GM21367 (cell line): ENCODE results near the gene ATP6V1B1.
A peak's percentile ranks its signal among the peaks of the same experiment; 100 is the strongest.

Source experiments
- ATAC-seq: cut with Tn5 transposase; IDR thresholded peaks from one replicate; pipeline ENCODE4 v1.9.1; 2021; ENCODE audit not compliant: unreplicated experiment

ATP6V1B1 gene

DNA sequence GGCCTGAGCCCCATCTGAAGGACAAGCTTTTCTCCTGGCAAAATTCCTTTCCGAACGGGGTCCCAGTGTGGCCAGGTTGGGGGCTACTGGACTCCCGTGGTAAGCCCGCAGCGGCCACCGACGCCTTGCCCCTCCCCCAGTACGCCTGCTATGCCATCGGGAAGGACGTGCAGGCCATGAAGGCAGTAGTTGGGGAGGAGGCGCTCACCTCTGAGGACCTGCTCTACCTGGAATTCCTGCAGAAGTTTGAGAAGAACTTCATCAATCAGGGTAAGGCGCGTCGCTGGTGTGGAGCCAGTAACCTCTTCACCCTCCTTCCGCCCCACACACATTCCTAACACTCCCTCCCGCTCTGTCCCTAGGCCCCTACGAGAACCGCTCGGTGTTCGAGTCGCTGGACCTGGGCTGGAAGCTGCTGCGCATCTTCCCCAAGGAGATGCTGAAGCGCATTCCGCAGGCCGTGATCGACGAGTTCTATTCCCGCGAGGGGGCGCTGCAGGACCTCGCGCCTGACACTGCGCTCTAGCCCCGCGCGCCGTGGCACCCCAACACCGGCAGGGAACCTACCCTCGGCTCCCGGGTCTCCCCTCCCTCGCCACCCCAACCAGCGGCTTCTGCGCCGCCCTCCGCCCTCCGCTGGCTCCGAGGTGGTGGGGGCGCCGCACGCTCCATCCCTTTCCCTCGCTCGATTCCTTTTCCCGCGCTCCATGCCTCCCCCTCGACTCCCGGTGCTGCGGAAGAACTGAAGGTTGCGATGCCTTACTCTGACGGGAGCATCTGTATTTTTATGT, 29.1 kb downstream of the ATP6V1B1 start:
- peak; percentile 83 for ATAC-seq

DNA sequence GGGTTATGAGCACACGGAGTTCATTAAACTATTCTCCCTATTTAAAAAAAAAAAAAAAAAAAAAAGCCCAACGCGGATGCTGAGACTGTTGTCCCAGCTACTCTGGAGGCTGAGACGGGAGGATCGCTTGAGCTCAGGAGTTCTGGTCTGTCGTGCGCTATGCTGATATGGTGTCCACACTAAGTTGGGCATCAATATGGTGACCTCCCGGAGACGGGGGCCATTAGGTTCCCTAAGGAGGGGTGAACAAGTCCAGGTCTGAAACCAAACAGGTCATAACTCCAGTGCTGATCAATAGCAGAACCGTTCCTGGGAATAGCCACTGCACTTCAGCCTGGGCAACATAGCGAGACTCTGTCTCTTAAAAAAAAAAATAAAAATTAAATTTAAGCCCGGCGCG, 29.8 kb downstream of the ATP6V1B1 start:
- no peak for ATAC-seq

DNA sequence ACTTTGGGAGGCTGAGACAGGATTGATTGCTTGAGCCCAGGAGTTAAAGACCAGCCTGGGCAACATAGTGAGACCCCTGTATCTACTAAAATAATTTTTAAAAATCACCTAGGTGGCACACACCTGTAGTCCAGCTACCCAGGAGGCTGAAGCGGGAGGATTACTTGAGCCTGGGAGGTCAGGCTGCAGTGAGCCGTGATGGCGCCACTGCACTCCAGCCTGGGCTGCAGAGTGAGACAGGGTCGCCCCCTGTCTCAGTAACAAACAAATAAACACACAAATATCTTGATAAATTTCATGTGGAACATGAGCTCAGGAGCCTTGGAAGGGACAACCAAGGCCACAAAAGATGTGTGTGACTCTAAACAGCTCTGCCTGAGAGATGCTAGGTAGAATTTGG, 31.0 kb downstream of the ATP6V1B1 start:
- ATAC-seq: no peak

DNA sequence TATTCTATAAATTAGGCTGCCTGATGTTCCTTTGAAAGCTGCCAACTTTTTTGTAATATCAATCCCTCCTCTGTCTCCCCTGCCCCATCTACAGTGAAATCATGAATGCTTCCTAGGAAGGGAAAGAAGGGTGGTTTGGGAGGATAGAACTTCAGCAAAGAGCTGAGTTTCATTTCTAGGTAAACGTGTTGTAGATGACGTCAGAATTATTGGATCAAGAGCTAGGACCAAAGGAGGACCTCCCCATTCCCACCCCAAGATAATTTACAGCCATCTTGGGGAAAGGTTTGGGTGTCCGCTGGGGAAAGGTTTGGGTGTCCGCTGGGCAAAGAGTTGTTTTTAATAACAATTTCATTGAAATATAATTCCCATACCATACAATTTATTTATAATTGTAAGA, 31.5 kb downstream of the ATP6V1B1 start:
- ATAC-seq: no peak

DNA sequence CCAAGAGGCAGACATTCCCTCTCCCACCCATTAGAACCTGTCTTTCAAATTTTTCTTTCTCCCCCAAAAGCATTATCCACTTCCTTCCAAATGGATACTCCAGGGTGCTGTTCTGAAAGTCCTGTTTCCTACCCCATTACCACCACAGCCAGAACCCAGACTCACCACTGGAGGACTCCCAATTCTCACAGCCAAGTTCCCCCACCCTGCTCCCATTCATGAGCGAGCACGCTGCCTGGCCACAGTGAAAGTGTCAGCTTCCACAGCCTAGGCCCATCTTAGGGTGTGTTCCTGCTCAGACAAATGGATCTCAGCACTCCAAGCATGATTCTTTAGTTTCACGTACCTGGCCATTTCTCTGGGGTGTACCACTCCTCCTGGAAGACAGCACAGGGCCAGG, 38.9 kb downstream of the ATP6V1B1 start:
- no peak for ATAC-seq

DNA sequence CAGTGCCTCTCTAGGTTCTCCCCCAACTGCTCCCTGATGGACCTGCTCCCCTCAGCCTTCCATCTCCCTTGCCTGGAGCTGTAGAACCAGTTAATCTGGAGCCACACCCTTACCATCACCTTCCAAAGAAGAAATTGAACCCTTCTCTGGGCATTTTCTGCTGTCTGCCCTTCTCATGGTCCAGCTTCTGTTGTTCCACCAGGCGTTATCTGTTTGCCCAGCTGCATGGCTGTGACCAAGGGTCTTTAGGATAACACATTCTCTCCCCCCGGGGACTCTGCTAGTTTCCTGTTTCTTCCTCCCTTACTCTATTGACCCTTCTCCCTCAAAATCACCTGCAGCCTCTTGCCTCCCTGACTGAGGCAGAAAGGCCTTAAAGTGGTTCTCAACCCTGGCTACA, 39.5 kb downstream of the ATP6V1B1 start:
- ATAC-seq: no peak

DNA sequence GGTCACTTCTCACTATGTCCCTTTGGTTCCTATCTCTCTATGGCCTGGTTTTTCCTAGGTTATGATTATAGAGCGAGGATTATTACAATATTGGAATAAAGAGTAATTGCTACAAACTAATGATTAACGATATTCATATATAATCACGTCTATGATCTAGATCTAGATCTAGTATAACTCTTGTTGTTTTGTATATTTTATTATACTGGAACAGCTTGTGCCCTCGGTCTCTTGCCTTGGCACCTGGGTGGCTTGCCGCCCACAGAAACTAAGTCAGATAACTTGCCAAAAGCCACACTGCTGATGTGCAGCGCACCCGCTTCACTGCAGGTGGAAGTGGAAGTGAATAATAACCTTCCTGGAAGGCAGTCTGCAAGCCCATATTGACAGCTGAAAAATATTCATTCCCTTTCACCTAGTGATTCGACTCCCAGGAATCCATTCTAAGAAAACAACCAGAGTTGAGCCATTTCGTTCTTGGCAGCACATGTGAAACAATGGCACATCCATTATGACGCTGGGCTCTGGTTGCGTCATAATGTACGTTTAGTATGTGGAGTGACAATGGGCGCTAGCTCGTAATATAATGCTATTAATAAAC, 42.0 kb downstream of the ATP6V1B1 start:
- no peak for ATAC-seq

DNA sequence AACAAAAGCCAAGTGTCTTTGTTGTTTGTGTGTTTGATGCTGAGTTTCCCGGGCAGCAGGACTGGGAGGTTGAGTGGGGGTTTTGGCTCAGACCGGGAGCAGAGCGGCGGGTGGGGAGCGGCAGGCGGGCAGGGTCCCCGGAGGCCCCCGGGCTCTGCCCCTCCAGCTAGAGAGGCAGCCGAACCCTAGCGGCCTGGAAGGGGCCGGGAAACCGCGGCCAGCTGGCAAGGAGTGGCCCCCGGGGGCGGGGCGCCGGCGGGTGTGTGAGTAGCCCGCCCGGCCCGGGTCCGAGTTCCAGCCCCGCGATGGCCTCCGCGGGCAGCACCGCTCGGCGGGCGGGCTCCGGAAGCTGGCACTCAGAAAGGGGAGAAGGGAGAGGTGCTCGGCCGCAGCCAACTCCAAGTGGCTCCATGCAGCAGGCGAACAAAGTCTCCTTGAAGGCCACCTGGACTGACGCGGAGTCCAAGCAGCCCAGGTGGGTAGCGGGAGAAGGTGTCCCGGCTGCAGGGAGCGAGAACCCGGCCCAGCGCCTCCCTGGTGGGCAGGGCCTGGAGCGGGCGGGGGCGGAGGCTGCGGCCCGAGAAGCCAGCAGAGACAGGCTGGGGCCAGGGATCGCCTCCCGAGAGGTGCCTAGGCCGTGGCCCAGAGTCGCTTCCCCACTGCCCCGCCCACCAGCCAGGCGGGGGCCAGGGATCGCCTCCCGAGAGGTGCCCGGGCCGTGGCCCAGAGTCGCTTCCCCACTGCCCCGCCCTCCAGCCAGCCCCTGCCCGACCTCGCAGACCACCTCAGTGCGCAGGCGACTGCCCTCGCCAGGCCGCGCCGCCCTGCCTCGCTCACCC, 42.9 kb downstream of the ATP6V1B1 start, which contains the start of gene ANKRD53:
Gene ANKRD53 (plus strand): TSS at position 290 of the 839 bp plus-strand sequence. CDS start 16 bp downstream, at position 306.
- no peak for ATAC-seq

DNA sequence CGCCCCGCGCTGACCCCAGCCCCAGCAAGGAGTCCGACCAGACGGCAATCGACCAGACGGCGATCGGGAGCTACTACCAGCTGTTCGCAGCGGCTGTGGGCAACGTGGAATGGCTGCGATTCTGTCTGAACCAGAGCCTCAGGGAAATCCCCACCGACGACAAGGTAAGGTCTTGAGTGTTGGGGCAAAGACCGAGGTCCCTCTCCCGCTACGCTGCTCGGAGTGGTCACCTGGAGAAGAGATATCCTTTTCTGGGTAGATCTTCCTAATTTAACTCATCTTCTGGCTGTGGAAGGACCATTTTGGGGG, 43.4 kb downstream of the ATP6V1B1 start:
- ATAC-seq: no peak

DNA sequence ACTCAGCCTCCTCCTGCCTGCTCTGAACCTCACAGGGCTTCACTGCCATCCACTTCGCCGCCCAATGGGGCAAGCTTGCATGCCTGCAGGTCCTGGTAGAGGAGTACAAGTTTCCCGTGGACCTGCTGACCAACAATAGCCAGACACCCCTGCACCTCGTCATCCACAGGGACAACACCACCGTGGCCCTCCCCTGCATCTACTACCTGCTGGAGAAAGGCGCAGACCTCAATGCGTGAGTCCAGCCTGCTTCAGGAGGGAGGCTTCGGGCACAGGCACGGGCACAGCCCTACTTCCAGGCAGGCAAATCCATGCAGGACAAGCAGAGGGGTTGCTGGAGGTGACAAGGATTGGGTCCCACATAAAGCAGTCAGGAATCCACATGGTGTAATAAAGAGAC, 43.9 kb downstream of the ATP6V1B1 start:
- ATAC-seq: no peak

DNA sequence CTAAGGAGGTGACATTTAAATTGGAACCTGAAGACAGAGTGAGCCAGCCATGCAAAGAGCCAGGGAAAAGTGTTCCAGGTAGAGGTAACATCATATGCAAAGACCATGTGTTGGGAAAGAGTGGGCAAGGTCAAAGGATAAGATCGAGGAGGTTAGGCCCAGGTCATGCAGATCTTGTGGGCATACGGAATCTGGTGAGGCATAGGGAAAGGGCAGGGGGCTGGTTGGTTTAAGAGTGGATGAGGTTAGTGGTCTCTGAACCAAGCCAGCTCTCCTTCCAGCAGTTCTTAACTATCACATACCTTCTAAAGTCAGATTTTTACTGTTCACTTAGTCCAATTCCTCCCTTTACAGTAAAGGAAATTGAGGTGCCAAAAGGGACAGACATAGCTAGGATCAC, 45.7 kb downstream of the ATP6V1B1 start:
- ATAC-seq: no peak

DNA sequence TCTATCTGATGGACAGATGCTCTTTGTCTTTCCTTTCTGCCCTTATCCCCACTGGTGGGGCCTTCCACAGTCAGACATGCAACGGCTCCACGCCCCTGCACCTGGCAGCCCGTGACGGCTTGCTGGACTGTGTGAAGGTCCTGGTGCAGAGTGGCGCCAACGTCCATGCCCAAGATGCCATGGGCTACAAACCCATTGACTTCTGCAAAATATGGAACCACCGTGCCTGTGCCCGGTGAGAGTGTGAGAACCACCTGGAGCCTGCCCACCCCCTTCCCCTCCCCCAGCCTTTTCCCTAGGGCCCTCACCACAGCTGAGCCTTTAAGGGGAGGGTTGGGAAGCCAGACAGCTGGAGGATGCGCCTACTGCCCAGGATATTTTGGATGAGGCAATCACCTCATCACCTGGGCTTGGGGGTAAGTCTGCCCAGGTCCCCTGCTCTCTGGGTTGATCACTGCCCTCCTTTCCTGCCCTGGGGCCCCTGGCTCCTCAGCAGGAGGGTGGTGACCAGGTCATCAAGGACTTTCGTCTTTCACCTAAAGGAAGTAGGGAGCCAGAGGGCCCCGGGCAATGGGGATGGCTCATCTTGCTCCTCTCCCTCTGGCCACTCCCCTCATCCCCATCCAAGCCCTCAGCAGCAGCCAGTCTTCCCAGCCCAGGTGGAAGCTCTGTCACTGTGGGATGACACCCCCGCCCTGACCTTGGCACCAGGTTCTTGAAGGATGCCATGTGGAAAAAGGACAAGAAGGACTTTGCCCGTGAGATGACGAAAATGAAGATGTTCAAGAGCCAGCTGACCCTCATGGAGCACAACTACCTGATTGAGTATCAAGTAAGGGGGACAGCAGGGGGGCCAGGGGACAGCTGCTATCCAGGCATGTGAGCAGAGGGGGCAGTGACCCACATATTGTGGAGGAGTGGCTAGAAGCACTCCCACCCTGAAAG, 46.4 kb downstream of the ATP6V1B1 start:
- ATAC-seq: no peak

DNA sequence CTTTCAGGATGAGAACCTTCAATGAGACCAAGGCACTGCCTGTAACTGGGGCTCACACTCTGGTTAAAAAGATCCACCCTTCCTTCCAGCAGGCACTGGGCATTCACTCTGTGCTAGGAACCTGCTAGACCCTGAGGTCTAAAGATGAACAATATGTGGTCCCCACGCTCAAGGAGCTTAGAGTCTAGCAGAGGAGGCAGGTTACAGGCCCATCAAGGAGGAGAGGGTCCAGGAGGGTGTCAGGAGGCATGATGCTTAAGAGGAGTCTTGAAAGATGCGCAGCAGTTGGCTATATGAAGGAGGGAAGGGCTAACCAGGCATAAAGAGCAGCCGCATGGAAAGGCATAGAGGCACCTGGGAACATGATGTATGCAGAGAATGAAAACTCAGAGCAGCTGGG, 47.3 kb downstream of the ATP6V1B1 start:
- no peak for ATAC-seq

DNA sequence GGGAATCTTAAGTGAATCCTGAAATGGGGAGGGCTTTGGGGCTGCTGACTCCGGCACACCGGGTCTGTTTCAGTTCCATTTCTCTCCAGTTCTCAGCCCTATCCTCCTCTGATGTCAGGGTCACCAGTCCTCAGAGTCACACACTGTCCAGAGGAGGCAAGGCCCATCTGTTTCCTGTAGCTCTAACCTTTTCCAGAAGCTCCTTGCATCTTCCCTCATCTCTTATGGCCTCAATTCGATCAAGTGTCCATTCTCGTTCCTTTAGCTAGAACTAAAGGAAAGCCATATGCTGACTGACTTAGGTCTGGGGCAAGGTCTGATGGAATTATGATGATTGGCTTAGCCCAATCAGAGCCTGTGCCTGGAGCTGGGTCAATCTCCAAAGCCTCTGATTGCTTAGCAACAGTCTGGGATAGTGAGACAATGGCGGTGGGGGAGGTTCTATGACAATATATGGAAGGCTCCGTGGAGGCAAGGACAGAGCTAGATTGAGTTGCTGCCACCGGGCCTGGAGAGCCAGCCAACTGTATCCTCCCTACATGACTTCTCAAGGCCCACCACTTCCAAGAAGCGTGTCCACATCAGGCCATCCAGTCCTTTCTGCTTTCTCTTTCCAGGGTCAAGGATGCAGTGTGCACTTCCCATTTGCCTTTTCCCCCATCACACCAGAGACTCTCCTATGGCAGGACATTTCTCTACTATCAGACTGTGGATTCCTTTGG, 48.0 kb downstream of the ATP6V1B1 start:
- ATAC-seq: no peak

DNA sequence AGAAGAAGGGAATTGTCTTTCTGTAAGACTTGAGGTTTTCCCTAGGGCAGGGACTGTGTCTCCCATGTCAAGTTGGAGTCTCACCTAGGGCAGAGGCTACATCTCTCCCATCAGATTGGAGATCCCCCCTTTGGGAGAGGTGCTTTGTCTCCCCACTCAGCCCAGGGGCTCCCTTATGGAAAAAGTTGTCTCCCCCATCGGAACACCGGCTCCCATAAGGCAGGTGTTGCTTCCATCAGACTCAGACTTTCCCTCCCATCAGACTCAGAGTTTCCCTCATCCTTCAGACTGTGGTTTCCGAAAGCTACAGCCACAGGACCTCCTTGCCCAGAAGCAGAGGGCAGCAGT, 48.5 kb downstream of the ATP6V1B1 start:
- no peak for ATAC-seq

DNA sequence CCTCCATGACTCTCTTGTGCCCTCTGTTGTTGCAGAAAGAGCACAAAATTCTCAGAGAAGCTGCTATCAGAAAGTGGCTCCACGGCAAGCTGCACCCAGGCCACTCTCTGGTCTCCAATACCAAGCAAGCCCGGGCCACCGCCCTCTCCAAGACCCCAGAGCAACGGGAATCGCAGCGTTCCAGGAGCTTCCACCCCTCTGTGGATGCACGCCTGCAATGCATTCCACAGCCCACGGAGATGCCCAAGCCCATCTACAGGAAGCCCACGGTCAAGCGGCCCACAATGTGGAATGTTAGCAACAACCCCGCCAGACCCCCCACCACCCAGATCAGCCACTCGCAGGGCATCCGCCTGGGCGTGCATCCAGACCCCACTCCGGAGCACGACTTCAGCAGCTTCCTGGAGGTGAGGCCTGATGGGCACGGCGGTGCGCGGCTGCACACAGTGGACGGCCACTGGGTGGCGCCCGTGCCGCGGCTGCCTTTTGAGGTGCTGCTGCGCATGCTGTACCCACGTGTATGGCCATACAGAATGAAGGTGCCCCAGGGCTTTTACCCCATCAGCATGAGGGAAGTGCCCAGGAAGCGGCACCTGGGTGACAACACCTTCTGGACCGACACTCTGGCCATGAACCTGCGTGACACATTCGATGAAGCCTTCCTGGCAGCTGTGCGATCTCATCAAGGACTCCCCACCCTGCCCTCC, 49.0 kb downstream of the ATP6V1B1 start:
- ATAC-seq: peak; percentile 92

DNA sequence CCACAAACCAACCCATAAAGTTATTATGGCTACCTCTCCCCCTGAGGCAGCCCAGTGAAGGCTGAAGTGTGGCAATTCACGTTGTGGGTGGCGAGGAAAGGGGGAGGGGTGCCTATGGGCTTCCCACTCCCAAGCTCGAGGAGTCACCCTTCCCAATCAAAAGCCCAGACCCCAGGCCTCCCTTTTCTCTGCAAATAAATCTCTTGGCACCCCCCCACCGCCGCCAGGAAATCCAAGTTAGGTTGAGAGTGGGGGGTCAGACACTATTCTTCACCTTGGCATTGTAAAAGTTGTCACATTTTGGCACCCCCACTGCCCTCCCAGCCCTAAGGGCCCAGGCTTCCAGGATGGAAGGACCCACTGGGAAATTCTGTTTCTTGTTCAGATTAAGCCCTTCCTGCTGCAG, 49.6 kb downstream of the ATP6V1B1 start:
- no peak for ATAC-seq

DNA sequence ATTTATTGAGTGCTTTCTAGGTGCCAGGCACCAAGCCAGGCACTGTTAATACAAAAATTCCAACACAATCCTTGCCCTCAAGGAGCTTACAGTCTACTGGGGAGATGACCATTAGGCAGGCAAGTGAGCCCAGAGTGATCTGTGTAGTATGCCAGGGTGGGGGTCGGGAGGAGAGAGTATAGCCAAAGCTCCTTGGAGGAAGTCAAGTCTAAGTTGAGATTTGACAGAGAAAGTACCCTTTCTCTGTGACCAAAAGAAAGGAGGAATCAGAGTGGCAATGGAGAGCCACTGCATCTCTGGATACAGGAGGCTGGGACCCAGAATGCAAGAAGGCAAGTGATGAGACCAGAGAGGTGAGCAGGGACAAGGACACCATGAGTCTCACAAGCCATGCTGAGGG, 50.3 kb downstream of the ATP6V1B1 start:
- no peak for ATAC-seq

DNA sequence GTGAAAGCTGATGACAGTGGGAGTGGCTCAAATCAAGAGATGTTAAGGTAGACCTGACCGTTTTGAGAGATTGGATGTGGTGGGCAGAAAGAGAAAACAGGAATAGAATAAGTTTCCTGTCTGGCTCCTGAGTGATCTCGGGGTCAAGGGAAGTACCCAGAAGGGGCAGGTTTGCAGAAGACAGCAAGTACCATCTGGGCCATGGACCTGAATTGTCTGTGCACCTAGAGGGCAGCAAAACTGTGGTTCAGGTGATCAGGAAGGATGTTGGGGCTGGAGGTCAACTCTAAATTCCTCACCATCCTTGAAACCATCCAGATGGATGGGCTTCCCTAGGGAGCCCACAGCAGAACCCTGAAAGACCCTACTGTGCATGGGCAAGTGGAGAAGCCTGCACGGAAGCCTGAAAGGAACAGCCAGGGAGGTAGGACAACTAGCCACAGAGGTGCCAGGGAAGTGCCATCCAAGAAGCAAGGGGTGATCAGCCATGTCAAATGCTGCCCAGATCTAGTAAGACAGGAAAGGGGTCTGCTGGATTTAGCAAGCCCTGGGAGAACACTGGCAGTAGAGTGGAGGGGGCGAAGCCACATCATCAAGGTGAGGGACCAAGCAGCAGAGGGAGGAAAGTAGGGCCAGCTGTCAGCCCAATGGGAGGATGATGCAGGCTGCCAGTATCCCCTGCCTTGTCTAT, 50.9 kb downstream of the ATP6V1B1 start:
- no peak for ATAC-seq
